CD4-positive, alpha-beta T cell treated with Interleukin-6 for 4 hours (primary cell): ENCODE measurements around the gene B3GNT5.
"Not testable (repeated sequence)": the region's sequence is repeated elsewhere in the genome, so short reads cannot be mapped to it uniquely, and the experiment has no call there.

Experiments used
- DNase-seq: peaks from one replicate; pipeline ENCODE4 v3.0.0-alpha.2; 2020; ENCODE audit warnings: mixed read lengths

Gene B3GNT5

GRCh38 chr3:183252973-183253527, at the start of gene B3GNT5:
Gene B3GNT5, plus strand, starts transcription at chr3:183253253. Its CDS starts 16,546 bp downstream, at chr3:183269799.
- peak; percentile 44 for DNase-seq

GRCh38 chr3:183203670-183204069, 49.4 kb upstream of the B3GNT5 start:
- DNase-seq, result no peak

GRCh38 chr3:183208260-183208659, 44.8 kb upstream of the B3GNT5 start:
- DNase-seq, result no peak

- no peak for DNase-seq
Measured at GRCh38 chr3:183208800-183209199, 44.3 kb upstream of the B3GNT5 start.

- DNase-seq, result no peak
Measured at GRCh38 chr3:183210341-183210740, 42.7 kb upstream of the B3GNT5 start.

GRCh38 chr3:183210862-183211341, 42.2 kb upstream of the B3GNT5 start:
- DNase-seq, result no peak

GRCh38 chr3:183211352-183211751, 41.7 kb upstream of the B3GNT5 start:
- no peak for DNase-seq

GRCh38 chr3:183212096-183212495, 41.0 kb upstream of the B3GNT5 start:
- DNase-seq, result no peak

GRCh38 chr3:183212565-183212964, 40.5 kb upstream of the B3GNT5 start:
- DNase-seq, result no peak

- no peak for DNase-seq
Measured at GRCh38 chr3:183213415-183214276, 39.4 kb upstream of the B3GNT5 start.

- no peak for DNase-seq
Measured at GRCh38 chr3:183214277-183214612, 38.8 kb upstream of the B3GNT5 start.

GRCh38 chr3:183215591-183216202, 37.4 kb upstream of the B3GNT5 start:
- DNase-seq, result no peak

- no peak for DNase-seq
Measured at GRCh38 chr3:183217548-183218332, 35.3 kb upstream of the B3GNT5 start.

- DNase-seq, result no peak
Measured at GRCh38 chr3:183218826-183219225, 34.2 kb upstream of the B3GNT5 start.

- DNase-seq, result no peak
Measured at GRCh38 chr3:183220828-183221227, 32.2 kb upstream of the B3GNT5 start.

- no peak for DNase-seq
Measured at GRCh38 chr3:183222631-183223235, 30.3 kb upstream of the B3GNT5 start.

GRCh38 chr3:183224180-183224970, 28.7 kb upstream of the B3GNT5 start:
- DNase-seq, result peak; percentile 41

GRCh38 chr3:183226333-183226890, 26.6 kb upstream of the B3GNT5 start:
- no peak for DNase-seq

- no peak for DNase-seq
Measured at GRCh38 chr3:183227586-183227985, 25.5 kb upstream of the B3GNT5 start.

GRCh38 chr3:183229178-183229577, 23.9 kb upstream of the B3GNT5 start:
- no peak for DNase-seq

- not testable (repeated sequence) for DNase-seq
Measured at GRCh38 chr3:183230251-183230650, 22.8 kb upstream of the B3GNT5 start.
